IPS-11a (cell line): ENCODE data around the gene ACCS.

Source experiments
- H3K4me3 ChIP-seq: one replicate; pipeline ENCODE4 v1.5.1; 2013; ENCODE audit warnings: low read depth, low read length, control low read depth

Gene ACCS, protein sequence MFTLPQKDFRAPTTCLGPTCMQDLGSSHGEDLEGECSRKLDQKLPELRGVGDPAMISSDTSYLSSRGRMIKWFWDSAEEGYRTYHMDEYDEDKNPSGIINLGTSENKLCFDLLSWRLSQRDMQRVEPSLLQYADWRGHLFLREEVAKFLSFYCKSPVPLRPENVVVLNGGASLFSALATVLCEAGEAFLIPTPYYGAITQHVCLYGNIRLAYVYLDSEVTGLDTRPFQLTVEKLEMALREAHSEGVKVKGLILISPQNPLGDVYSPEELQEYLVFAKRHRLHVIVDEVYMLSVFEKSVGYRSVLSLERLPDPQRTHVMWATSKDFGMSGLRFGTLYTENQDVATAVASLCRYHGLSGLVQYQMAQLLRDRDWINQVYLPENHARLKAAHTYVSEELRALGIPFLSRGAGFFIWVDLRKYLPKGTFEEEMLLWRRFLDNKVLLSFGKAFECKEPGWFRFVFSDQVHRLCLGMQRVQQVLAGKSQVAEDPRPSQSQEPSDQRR

GRCh38 chr11:44065841-44066731 lies at the start of gene ACCS:
ACCS (plus strand) TSS chr11:44066270; CDS start chr11:44067628, 1,358 bp downstream.
- peak within 1 kb of the TSS; percentile 69 for H3K4me3 ChIP-seq

- H3K4me3 ChIP-seq: no peak overlapping the region
Measured at GRCh38 chr11:44016546-44017442, 49.3 kb upstream of the ACCS start.

DNA sequence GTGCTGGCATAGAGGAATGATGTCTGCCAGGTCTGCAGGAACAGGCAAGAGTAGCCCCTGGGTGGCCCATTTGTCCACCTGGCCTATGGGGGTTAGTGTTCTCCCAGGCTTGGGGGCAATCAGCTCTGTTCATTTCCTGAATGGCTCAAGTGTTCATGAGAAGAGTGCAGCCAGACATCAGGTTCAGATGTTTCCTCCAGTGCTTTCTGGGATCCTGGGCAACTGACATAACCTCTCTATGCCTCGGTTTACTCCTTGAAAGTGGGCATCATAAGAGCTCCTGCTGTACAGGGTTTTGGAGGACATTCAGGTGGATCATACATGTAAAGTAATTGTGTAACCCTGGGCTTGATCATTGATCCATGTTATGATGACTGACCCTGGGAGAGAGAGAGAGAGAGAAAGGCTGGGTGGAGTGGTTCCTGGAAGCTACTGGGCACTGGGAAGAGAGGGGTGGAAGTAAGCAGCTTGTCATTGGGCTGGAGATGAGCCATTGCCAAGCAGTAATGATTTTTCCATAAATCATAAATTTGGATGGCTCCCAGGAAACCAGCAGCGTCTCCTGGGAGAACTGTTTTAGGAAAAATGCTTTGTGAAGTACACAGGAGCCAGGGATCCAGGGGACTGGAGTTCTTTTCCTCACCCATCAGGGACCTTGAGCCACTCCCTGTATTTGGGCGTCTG lies 48.5 kb upstream of the ACCS start:
- H3K4me3 ChIP-seq: no peak overlapping the region

DNA sequence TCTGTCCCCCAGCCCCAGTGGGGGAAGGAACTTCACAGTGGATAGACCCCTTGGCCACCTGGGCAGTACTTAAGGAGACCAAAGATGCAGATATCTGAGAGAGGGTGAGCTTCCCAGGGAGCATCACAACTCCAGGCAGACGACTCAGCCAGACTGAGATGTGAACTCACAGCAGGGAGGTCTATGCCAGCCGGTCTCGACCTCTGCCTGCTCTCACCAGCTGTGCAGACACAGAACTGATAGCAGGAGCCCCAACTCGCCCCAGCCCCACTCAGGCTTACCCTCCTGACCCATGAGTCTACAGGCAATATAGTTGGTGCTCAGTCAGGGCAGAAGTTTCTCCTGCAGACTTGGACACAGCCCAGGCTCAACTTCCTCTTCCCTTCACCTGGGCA lies 47.9 kb upstream of the ACCS start:
- H3K4me3 ChIP-seq: no peak overlapping the region

DNA sequence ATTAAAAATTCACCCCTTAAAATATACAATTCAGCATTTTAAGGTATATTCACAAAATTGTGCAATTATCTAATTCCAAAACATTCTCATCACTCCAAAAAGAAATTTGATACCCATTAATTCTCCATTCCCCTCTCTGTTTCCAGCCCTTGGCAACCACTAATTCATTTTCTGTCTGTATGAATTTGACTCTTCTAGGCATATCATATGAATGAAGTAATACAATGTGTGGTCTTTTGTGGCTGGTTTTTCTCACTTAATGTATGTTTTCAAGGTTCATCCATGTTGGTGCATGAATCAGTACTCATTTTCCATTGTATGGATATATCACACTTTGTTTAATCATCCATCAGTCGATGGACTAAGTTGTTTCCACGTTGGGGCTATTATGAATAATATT lies 47.2 kb upstream of the ACCS start:
- no peak overlapping the region for H3K4me3 ChIP-seq

- H3K4me3 ChIP-seq: no peak overlapping the region
Measured at GRCh38 chr11:44024977-44025376, 41.1 kb upstream of the ACCS start.

GRCh38 chr11:44025727-44026126 lies 40.3 kb upstream of the ACCS start:
- H3K4me3 ChIP-seq: no peak overlapping the region

GRCh38 chr11:44028401-44028800 lies 37.7 kb upstream of the ACCS start:
- no peak overlapping the region for H3K4me3 ChIP-seq

GRCh38 chr11:44028816-44029506 lies 37.1 kb upstream of the ACCS start:
- no peak overlapping the region for H3K4me3 ChIP-seq

DNA sequence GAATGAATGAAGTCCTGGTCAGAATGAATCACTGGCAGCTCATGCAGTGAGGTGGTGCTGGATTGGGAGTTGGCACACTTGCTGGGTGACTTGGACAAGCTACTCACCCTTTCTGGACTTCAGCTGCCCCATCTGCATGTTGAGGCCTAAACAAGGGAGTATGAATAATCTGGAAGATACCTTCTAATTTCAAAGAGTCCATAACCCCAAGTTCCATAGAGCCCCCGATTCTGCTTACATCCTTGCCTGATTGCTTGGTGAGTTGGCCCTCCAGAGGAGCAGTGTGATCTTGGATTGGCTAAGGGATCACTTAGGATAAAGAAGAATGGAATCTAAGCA lies 36.6 kb upstream of the ACCS start:
- no peak overlapping the region for H3K4me3 ChIP-seq

DNA sequence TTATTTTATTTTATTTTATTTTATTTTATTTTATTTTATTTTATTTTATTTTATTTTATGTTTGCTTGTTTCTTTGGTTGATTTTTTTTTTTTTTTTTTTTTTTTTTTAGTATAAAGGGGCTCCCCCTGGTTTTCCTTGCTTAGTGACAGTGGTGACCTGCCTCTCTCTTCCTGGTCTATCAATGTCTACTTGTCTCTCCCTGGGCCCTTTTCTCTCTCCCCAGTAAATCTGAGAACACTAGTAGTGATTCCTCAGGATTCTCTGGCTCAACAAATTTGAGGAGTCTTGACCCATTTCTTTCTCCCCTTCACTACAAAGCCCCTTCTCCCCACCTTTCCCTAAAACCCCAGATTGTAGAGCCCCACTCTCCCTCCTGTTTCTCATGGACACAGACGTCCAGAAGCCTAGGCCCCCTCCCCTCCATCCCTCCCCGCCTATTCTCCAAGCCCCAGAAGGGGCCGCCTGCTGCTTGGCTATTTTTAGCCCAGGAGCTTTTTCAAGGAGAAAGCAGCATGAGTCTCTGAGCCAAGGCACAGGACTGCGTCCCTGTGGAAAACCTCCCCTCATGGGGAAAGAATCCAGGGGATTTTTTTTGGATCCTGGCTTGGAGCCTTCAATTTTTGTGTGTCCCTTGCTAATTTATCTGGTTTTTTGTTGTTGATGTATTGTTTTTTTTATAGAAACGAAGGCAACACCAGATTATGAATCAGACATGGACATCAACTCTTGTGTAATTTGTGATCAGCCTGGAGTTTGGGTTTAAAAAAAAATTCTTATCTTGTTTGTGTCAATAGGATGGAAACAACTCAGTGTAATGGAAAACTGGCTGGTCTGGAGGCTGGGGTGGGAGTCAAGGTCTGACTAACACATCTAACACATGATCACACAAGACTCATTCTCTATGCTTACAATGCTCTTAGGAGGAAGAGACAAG lies 35.8 kb upstream of the ACCS start:
- no peak overlapping the region for H3K4me3 ChIP-seq

DNA sequence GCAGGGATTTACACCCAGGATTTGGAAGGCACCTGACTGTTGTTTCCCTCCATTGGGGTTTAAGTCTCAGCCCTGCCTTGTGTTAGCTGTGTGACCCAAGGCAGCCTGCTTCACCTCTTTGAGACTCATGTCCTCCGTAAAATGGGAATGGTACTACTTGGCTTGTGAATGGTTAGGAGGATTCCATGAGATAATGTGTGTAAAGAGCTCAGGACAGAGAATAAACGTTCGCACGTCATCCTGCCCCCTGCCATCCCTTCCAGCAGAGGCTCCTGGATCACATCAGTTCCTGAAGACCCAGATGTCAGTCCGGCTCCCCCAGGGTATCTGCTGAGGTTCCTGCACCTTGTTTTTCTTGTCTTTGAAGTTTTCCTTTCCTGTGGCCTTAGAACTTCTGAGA lies 35.1 kb upstream of the ACCS start:
- H3K4me3 ChIP-seq: no peak overlapping the region

GRCh38 chr11:44031549-44031948 lies 34.5 kb upstream of the ACCS start:
- H3K4me3 ChIP-seq: no peak overlapping the region

DNA sequence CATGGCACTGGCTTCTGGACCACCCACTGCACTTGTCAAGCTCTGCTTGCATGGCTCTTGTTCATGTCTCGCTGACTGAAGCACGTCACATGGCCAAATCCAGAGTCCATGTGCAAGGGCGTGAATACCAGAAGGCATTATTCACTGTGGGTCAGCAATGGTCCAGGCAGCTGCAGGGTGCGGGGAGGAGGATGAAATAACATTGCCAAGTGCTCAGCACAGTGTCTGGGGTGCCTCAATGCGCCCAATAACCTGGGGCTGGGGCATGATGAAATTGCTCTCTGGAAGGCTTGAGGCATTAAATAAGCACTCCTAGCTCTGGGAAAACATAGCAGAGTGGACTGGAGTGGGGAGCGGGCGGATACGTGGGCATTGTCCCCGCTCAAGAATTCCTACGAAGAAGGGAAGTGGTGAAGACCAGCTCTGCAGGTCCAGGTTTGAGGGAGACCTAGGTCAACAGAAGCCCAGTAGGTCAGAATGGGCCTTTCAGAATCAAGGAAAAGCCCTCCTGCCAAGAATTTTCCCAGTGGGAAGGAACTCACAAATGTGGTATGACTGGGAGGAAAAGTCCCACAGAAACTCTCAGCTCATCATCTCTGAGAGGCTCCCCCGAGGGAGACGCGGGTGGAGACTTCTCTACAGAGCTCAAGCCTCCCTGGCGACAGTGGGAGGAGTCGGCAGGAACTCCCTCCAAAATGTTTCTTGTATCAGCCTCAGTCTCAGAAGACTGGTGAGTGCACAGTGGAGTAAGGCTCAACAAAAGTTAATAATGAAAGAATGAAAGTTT lies 33.6 kb upstream of the ACCS start:
- no peak overlapping the region for H3K4me3 ChIP-seq

DNA sequence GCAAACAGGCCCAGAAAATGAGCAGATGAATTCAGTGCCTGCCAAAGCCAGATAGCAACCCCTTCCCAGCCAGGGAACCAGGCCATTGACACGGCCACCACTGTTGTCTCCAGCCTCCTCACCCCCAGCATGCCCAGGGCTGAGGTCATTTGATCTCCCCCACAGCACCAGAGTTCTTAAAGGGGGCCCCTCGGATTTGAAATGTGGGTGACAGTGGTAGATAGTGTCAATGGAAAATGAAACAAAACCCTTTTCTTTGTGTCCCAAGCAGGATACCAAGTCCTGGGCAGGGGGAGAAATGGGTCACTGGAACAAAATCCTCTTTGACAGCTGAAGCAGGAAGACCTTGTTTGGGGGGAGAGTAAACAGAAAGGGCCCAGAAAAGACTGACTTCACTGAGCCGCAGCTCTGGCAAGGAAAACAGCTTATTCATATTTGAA lies 32.6 kb upstream of the ACCS start:
- H3K4me3 ChIP-seq: no peak overlapping the region

GRCh38 chr11:44033856-44034255 lies 32.2 kb upstream of the ACCS start:
- H3K4me3 ChIP-seq: no peak overlapping the region

- no peak overlapping the region for H3K4me3 ChIP-seq
Measured at GRCh38 chr11:44034639-44035038, 31.4 kb upstream of the ACCS start.
